HG03103 (cell line): Measurements from ENCODE around the gene WIPF3.

ENCODE experiments used
- ATAC-seq: cut with Tn5 transposase; IDR thresholded peaks from one replicate; pipeline ENCODE4 v1.9.1; 2021; ENCODE audit warnings: low read depth; ENCODE audit not compliant: unreplicated experiment

Gene WIPF3

GRCh38 chr7:29806208-29806994, at the start of gene WIPF3:
Gene WIPF3, plus strand, starts transcription at chr7:29806508. Its CDS starts 28,217 bp downstream, at chr7:29834725.
- ATAC-seq: no peak

- no peak for ATAC-seq
These were observed 43.0 kb upstream of the WIPF3 start for GRCh38 chr7:29763266-29763665.

GRCh38 chr7:29764227-29764626, 42.1 kb upstream of the WIPF3 start:
- no peak for ATAC-seq

- no peak for ATAC-seq
These were observed 40.8 kb upstream of the WIPF3 start for GRCh38 chr7:29765490-29765889.

- no peak for ATAC-seq
These were observed 35.9 kb upstream of the WIPF3 start for GRCh38 chr7:29770371-29770770.

GRCh38 chr7:29771081-29771816, 35.1 kb upstream of the WIPF3 start:
- ATAC-seq: no peak

GRCh38 chr7:29779017-29779416, 27.3 kb upstream of the WIPF3 start:
- no peak for ATAC-seq

- ATAC-seq: no peak
These were observed 26.0 kb upstream of the WIPF3 start for GRCh38 chr7:29780346-29780745.

GRCh38 chr7:29783671-29784070, 22.6 kb upstream of the WIPF3 start:
- ATAC-seq: no peak

- no peak for ATAC-seq
These were observed 12.8 kb upstream of the WIPF3 start for GRCh38 chr7:29793507-29793906.

GRCh38 chr7:29794959-29795629, 11.2 kb upstream of the WIPF3 start:
- no peak for ATAC-seq

GRCh38 chr7:29795696-29796580, 10.4 kb upstream of the WIPF3 start:
- no peak for ATAC-seq

GRCh38 chr7:29797112-29797944, 9.0 kb upstream of the WIPF3 start:
- ATAC-seq: no peak

- ATAC-seq: no peak
These were observed 7.9 kb upstream of the WIPF3 start for GRCh38 chr7:29798422-29798821.

- no peak for ATAC-seq
These were observed 4.4 kb upstream of the WIPF3 start for GRCh38 chr7:29801929-29802328.

GRCh38 chr7:29805031-29805430, 1.3 kb upstream of the WIPF3 start:
- ATAC-seq: no peak

- ATAC-seq: no peak
These were observed 461 bp upstream of the WIPF3 start for GRCh38 chr7:29805886-29806207.

- no peak for ATAC-seq
These were observed 910 bp downstream of the WIPF3 start for GRCh38 chr7:29806995-29807841.
